ENCODE data around the gene ORAI2. TPM values are rescaled to one million over a fixed set of nuclear protein-coding genes. Genes with fewer than 3 reads are reported as not detected.

Gene ORAI2
- total and polyA plus RNA-seq, 8 donors, result 0.58 to 44.3 (median 8.0) TPM; not detected in 1

GRCh38 chr7:102413611-102414010, 19.8 kb upstream of the ORAI2 start:
- no peak overlapping the region for H3K4me3 ChIP-seq
- TF ChIP-seq EP300 (IDR thresholded peaks at IDR 0.05) (no peak), POLR2AphosphoS5 (IDR thresholded peaks at IDR 0.05) (no peak), POLR2A (IDR thresholded peaks at IDR 0.05) (no peak)
- TF ChIP-seq, protein P1, sequence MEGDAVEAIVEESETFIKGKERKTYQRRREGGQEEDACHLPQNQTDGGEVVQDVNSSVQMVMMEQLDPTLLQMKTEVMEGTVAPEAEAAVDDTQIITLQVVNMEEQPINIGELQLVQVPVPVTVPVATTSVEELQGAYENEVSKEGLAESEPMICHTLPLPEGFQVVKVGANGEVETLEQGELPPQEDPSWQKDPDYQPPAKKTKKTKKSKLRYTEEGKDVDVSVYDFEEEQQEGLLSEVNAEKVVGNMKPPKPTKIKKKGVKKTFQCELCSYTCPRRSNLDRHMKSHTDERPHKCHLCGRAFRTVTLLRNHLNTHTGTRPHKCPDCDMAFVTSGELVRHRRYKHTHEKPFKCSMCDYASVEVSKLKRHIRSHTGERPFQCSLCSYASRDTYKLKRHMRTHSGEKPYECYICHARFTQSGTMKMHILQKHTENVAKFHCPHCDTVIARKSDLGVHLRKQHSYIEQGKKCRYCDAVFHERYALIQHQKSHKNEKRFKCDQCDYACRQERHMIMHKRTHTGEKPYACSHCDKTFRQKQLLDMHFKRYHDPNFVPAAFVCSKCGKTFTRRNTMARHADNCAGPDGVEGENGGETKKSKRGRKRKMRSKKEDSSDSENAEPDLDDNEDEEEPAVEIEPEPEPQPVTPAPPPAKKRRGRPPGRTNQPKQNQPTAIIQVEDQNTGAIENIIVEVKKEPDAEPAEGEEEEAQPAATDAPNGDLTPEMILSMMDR (IDR thresholded peaks at IDR 0.05), result no peak
- no peak overlapping the region for H3K27ac ChIP-seq
- H3K36me3 ChIP-seq, result peaks cover 38 to 100% (median 98%) of the 10 kb centered on the region in 4 donors
- H3K9me3 ChIP-seq, result no peaks in the 10 kb centered on the region
- peaks cover 0 to 19% (median 7%) of the 10 kb centered on the region in 4 donors for H3K4me1 ChIP-seq
- intact Hi-C loops (cut with DNase I; ENCODE audit: low total_unique reads), result no loop called here
- DNase-seq, result no peak
- WGBS, 5 donors, result 92 to 99% (median 95%) methylated on average over 4 of the region's 4 CpGs
- H3K27me3 ChIP-seq, result no peaks in the 10 kb centered on the region

- peak in 1 of 2 donors; percentile 28 for DNase-seq
- H3K27me3 ChIP-seq, result no peaks in the 10 kb centered on the region
- H3K4me3 ChIP-seq, result no peak overlapping the region
- H3K27ac ChIP-seq, result peak overlapping the region; percentile 22 to 71 (median 39)
- intact Hi-C loops (cut with DNase I; ENCODE audit: low total_unique reads), result no loop called here
- peaks cover 0 to 19% (median 7%) of the 10 kb centered on the region in 4 donors for H3K4me1 ChIP-seq
- no peak for TF ChIP-seq POLR2AphosphoS5 (IDR thresholded peaks at IDR 0.05)
- TF ChIP-seq POLR2A (IDR thresholded peaks at IDR 0.05), result no peak
- TF ChIP-seq, protein P1 (IDR thresholded peaks at IDR 0.05), result no peak
- no peak for TF ChIP-seq EP300 (IDR thresholded peaks at IDR 0.05)
- peaks cover 27 to 100% (median 97%) of the 10 kb centered on the region in 4 donors for H3K36me3 ChIP-seq
- 64 to 76% (median 69%) methylated on average over 12 of the region's 12 CpGs for WGBS, 5 donors
- no peaks in the 10 kb centered on the region for H3K9me3 ChIP-seq
These were observed 17.6 kb upstream of the ORAI2 start for GRCh38 chr7:102415685-102416225.

DNA sequence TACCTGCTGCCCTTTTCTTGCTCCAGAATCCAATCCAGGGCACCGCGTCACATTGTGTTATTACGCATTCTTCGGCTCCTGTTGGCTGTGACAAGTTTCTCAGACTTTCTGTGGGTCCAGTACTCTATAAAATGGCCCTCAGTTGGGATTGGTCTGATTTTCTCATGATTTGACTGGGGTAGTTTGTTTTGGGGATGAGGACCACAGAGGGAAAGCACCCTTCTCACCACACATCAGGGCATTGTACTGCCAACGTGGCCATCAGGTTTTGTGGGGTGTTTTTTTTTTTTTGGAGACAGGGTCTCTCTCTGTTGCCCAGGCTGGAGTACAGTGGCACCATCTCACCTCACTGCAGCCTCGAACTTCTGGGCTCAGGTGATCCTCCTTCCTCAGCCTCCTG, 17.0 kb upstream of the ORAI2 start:
- peaks cover 30 to 100% (median 97%) of the 10 kb centered on the region in 4 donors for H3K36me3 ChIP-seq
- WGBS, 5 donors, result 88 to 95% (median 91%) methylated on average over 6 of the region's 6 CpGs

GRCh38 chr7:102417105-102417504, 16.3 kb upstream of the ORAI2 start:
- TF ChIP-seq, protein P1 (IDR thresholded peaks at IDR 0.05), result no peak
- TF ChIP-seq POLR2AphosphoS5 (IDR thresholded peaks at IDR 0.05) (no peak), EP300 (IDR thresholded peaks at IDR 0.05) (no peak), POLR2A (IDR thresholded peaks at IDR 0.05) (no peak)
- H3K36me3 ChIP-seq, result peaks cover 30 to 99% (median 97%) of the 10 kb centered on the region in 4 donors
- no peaks in the 10 kb centered on the region for H3K9me3 ChIP-seq
- 62 to 81% (median 72%) methylated on average over 3 of the region's 3 CpGs for WGBS, 5 donors
- intact Hi-C loops (cut with DNase I; ENCODE audit: low total_unique reads), result no loop called here
- H3K4me3 ChIP-seq, result no peak overlapping the region
- DNase-seq, result no peak
- H3K4me1 ChIP-seq, result peaks cover 0 to 24% (median 7%) of the 10 kb centered on the region in 4 donors
- H3K27ac ChIP-seq, result no peak overlapping the region
- H3K27me3 ChIP-seq, result no peaks in the 10 kb centered on the region

More for the DNA sequence above, 17.0 kb upstream of the ORAI2 start:
- H3K27me3 ChIP-seq, result no peaks in the 10 kb centered on the region
- peaks cover 0 to 22% (median 7%) of the 10 kb centered on the region in 4 donors for H3K4me1 ChIP-seq
- no peak for DNase-seq
- H3K9me3 ChIP-seq, result no peaks in the 10 kb centered on the region
- intact Hi-C loops (cut with DNase I; ENCODE audit: low total_unique reads), result no loop called here
- peak overlapping the region in 3 of 5 donors; percentile 39 to 71 (median 57) for H3K27ac ChIP-seq
- H3K4me3 ChIP-seq, result no peak overlapping the region
- no peak for TF ChIP-seq POLR2AphosphoS5 (IDR thresholded peaks at IDR 0.05)
- TF ChIP-seq, protein P1 (IDR thresholded peaks at IDR 0.05), result no peak

Measured in stomach (tissue), 9 donors.